ENCODE data around the gene ALDH1L1. TPM values are rescaled to one million over a fixed set of nuclear protein-coding genes. Genes with fewer than 3 reads are reported as not detected.

The ALDH1L1 gene
- total and polyA plus RNA-seq, 2 of the 8 experiments (the other 6 are each of a cell fraction or from before 2014, with no cell fraction given) = 0.98 to 1.6 TPM

DNA sequence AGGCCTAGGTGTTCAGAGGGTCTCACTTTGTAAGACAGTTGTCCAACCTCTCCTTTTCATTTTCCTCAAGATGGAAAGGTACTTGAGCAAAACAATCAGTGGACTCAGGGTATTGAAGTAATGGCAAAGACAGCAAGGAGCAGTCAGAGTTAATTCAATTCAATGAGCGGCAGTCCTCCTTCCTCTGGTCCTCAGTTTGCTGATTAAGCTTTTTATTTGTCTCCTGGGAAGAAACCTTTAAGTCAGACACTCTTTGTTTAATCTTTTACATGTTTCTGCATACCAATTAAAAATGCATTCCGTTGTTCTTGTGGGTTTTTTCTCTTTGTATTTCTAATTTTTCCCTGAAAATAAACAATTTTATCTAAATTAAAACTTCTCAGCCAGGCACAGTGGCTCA lies 18.9 kb upstream of the ALDH1L1 start (continued):
- TF ChIP-seq HDAC2 (IDR thresholded peaks at IDR 0.05; ENCODE audit: borderline replicate concordance in 1 of 2, low read depth in 2 of 2, low read length in 2 of 2) (no peak), YY1 (IDR thresholded peaks at IDR 0.05; ENCODE audit: low read depth, low read length) (no peak), GABPA (IDR thresholded peaks at IDR 0.05; ENCODE audit: borderline replicate concordance, insufficient read depth, low read length) (no peak), KDM5A (IDR thresholded peaks at IDR 0.05; ENCODE audit: low read length) (no peak), NRF1 (IDR thresholded peaks at IDR 0.05; ENCODE audit: low read depth, low read length) (no peak), POLR2A (IDR thresholded peaks at IDR 0.05; ENCODE audit: control extremely low read depth in 1 of 2, low read depth in 2 of 2, low read length in 2 of 2) (no peak)
- TF ChIP-seq, protein P1, sequence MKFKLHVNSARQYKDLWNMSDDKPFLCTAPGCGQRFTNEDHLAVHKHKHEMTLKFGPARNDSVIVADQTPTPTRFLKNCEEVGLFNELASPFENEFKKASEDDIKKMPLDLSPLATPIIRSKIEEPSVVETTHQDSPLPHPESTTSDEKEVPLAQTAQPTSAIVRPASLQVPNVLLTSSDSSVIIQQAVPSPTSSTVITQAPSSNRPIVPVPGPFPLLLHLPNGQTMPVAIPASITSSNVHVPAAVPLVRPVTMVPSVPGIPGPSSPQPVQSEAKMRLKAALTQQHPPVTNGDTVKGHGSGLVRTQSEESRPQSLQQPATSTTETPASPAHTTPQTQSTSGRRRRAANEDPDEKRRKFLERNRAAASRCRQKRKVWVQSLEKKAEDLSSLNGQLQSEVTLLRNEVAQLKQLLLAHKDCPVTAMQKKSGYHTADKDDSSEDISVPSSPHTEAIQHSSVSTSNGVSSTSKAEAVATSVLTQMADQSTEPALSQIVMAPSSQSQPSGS (IDR thresholded peaks at IDR 0.05; ENCODE audit: low read length) = no peak
- TF ChIP-seq, protein P2, sequence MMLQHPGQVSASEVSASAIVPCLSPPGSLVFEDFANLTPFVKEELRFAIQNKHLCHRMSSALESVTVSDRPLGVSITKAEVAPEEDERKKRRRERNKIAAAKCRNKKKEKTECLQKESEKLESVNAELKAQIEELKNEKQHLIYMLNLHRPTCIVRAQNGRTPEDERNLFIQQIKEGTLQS (IDR thresholded peaks at IDR 0.05; ENCODE audit: insufficient read depth, low read depth, low read length) = no peak
